GM21447 (cell line): ENCODE data around the gene NSMF.

Experiments
- ATAC-seq: cut with Tn5 transposase; IDR thresholded peaks from one replicate; pipeline ENCODE4 v1.9.1; 2021; ENCODE audit not compliant: unreplicated experiment

The NSMF gene

DNA sequence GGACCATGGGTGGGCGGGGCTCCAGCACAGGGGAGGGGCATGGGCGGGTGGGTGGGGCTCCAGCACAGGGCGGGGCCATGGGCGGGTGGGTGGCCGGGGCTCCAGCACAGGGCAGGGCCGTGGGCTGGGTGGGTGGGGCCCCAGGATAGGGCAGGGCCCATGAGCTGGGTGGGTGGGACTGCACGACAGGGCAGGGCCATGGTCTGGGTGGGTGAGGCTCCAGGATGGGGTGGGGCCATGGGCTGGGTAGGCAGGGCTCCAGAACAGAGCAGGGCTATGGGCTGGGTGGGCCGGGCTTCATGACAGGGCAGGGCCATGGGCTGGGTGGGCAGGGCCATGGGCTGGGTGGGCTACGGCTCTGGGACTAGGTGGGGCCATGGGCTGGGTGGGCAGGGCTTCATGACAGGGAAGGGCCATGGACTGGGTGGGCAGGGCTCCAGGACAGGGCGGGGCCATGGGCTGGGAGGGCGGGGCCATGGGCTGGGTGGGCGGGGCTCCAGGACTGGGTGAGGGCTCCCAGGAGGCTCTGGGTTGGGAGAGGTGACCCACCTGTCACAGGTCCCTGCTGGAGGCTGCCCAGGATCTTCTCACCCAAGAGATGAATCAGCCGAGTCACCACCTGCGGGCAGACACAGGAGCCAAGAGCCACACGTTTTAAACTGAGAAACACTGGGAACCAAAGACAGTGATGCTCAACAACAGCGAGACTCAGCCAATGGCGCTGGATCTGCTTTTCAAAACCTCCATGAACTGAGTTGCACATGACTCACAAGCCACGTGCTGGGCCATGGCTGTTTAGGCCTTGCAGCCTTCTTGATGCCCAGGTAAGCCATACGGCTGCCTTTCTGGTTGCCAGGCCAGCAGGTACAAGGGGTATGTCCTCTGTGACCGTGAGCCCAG is 33.6 kb upstream of the NSMF start:
- ATAC-seq, result no peak

- no peak for ATAC-seq
Observed at GRCh38 chr9:137491735-137492432, 32.8 kb upstream of the NSMF start.

DNA sequence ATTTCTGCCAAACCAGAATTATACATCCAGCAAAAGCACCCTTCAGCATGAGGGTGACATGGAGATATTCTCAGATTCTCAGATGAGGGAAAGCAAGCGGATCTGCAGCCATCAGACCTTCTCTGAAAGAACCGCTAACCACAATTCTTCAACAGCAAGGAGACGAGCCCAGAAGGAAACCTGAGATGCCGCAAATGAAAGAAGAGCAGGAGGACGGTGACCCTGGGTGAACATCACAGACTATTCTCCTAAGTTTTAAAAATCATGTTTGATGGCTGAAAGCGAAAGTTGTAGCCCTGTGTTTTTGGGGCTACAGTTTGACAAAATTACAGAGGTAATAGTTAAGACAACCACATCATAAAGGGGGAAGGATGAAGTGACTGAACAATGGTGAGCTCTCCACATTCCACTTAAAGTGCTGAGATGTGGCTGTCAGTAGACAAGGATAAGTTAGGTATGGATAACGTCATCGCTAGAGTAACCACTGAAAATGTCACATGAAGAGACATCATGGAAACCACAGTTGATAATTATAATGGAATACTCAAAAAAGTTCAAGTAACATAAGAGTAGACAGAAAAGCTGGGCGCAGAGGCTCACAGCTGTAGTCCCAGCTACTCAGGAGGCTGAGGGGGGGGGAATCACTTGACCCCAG is 31.5 kb upstream of the NSMF start:
- ATAC-seq, result no peak

GRCh38 chr9:137488906-137489305 is 29.8 kb upstream of the NSMF start:
- ATAC-seq, result no peak

GRCh38 chr9:137488327-137488653 is 29.2 kb upstream of the NSMF start:
- no peak for ATAC-seq

GRCh38 chr9:137487454-137488326 is 28.6 kb upstream of the NSMF start:
- ATAC-seq, result no peak

GRCh38 chr9:137486545-137487453 is 27.7 kb upstream of the NSMF start:
- ATAC-seq, result no peak

GRCh38 chr9:137486141-137486490 is 27.0 kb upstream of the NSMF start:
- ATAC-seq, result no peak

DNA sequence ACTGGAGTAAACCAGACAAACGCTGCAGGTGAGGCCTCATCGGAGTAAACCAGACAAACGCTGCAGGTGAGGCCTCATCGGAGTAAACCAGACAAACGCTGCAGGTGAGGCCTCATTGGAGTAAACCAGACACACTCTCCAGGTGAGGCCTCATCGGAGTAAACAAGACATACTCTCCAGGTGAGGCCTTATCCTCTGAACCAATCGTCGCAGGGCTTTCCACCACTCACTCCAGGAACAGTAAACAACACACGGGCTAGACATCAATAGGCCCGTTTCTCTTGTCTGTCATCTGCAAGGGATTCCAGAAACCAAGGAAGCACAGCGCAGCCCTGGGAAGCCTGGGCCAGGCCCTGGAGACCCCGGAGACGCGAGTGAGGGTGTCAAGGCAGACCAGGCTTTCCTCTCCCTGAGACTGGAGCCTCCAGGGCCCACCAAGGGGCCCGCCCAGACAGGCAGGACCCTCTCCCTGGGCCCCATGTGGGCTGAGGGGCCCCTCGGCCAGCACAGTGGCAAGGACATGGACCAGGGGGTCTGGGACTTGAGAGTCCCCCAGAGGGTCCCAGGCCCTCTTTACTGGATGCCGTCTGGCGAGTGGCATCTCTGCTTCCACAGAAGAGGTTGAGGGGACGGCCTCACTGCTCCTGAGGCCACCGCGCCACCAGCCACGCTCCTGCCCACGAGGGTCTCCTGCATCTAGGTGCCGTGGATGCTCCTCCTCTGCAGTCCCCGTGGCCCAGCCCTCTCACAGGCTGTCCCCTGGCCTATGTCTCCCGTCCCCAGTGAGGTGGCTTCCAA is 26.4 kb upstream of the NSMF start:
- ATAC-seq, result no peak

DNA sequence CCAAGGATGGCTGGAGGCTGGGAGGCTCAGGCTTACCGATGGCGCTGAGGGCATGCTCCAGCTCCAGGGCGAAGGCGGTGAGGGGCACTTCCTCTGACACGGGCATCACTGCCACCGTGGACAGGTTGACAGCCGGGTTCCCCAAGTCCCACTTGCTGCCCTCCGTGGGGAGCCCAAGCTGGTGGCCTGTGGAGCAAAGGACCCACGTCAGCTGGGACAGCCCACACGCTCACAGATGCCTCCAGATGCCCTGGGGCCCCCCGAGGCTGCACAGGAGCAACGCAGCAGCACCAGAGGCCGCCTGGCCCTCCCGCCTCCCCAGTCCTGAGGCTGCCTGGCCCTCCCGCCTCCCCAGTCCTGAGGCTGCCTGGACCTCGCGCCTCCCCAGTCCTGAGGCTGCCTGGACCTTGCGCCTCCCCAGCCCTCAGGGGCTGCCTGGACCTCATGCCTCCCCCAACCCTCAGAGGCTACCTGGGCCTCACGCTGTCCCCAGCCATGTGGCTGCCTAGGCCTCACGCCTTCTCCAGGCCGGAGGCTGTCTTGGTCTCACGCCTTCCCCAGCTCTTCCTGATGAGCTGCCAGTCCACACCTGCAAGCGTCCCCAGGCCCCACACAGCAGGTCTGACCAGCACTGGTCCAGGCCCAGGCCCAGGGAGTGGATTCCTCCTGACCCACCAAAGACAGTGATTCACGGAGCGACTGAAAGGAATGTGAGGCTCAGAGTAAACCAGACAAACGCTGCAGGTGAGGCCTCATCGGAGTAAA is 25.6 kb upstream of the NSMF start:
- ATAC-seq, result no peak

- ATAC-seq, result peak; percentile 60
Observed at GRCh38 chr9:137482094-137482781, 23.1 kb upstream of the NSMF start.

GRCh38 chr9:137480686-137481683 is 21.9 kb upstream of the NSMF start:
- no peak for ATAC-seq

DNA sequence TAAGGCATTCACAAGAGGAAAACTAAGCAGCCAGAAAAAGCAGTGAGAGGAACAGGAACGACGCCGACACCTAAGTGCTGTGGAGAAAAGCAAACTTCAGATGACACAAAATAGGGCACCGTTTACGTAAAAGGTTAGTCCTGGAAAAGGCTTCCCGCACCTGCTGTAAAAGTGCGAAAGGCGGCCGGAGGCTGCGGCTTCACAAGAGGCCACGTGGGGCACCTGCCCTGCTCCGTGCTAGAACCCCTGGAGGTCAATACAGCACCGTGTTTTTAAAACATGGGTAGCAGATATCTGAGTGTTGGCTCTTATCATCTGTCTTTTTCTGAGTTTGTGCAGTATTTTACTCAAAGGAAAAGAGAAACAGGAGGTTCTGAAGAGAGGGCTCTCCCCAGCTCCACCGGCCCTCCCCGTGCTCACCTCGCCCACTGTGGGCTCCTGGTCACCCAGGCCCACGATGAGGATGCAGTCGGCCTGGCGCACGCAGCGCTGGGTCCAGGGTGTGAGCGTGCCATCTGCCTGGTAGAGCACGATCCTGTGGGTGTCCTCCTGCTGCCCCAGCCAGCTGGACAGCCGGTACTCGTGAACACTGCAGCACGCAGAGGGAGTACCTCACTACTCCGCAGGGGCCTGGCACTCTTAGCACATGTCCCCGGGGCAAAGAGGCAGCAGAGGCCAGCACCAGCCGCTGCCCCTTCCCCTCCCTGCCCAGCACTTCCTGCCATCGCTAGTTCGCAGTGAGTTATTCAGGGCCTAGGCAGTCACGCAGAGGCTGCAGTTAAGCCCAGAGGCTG is 21.0 kb upstream of the NSMF start:
- no peak for ATAC-seq

- ATAC-seq, result no peak
Observed at GRCh38 chr9:137478962-137479861, 20.1 kb upstream of the NSMF start.

DNA sequence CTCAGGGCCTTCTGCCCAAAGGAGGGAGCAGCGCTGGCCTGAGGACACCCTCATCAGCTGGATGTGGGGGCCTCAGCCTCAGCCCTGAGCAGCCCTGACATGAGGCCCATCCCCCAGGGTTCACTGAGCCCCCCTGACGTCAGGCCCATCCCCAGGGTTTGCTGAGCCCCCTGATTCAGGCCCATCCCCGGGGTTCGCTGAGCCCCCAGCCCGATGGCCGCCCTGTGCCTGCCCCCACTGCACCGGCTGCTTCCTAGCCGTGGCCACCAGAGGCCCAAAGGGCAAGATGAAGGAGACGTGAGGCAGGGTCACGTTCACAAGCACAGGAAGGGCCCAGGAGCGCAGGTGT is 19.5 kb upstream of the NSMF start:
- no peak for ATAC-seq
